Right lobe of liver (tissue), 4 donors: ENCODE results near the gene ROR2.

Experiments used
- POLR2A ChIP-seq: fragments of 450-650 bp; IDR thresholded peaks from one replicate; pipeline ENCODE4 v1.6.1; 2017; ENCODE audit warnings: antibody characterized with exemption, mild to moderate bottlenecking
- TF ChIP-seq, protein P1 (sequence below), 4 donors: fragments of 200-600 bp in 3 of 4; fragments of 450-650 bp in 1 of 4; IDR thresholded peaks; one replicate each; pipeline versions ENCODE4 v1.5.1 to v1.8.0; 2016 to 2022; ENCODE audit warnings: antibody characterized with exemption in 4 of 4, mild to moderate bottlenecking in 2 of 4
- donor health status: DM: no; HTN: no; CAD: no.
- donor health status: DM: no; HTN: no; CAD: no.
- donor health status: DM: no; HTN: yes; CAD: no.

- no peak for TF ChIP-seq POLR2A
- TF ChIP-seq, protein P1, sequence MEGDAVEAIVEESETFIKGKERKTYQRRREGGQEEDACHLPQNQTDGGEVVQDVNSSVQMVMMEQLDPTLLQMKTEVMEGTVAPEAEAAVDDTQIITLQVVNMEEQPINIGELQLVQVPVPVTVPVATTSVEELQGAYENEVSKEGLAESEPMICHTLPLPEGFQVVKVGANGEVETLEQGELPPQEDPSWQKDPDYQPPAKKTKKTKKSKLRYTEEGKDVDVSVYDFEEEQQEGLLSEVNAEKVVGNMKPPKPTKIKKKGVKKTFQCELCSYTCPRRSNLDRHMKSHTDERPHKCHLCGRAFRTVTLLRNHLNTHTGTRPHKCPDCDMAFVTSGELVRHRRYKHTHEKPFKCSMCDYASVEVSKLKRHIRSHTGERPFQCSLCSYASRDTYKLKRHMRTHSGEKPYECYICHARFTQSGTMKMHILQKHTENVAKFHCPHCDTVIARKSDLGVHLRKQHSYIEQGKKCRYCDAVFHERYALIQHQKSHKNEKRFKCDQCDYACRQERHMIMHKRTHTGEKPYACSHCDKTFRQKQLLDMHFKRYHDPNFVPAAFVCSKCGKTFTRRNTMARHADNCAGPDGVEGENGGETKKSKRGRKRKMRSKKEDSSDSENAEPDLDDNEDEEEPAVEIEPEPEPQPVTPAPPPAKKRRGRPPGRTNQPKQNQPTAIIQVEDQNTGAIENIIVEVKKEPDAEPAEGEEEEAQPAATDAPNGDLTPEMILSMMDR (IDR thresholded peaks at IDR 0.05): no peak
These were observed 372.4 kb downstream of the ROR2 start for GRCh38 chr9:91577633-91578061.
